Loucy (cell line): ENCODE results near the gene PDZD11.

Experiments used
- H2AFZ ChIP-seq: fragments of 200-600 bp; sonication (generic); 2 replicates; pipeline ENCODE4 v1.6.0; 2016; ENCODE audit warnings: antibody characterized with exemption, mild to moderate bottlenecking, low read length, moderate library complexity
- H3F3A ChIP-seq: fragments of 200-600 bp; 2 replicates; pipeline ENCODE4 v1.6.0; 2016; ENCODE audit warnings: antibody characterized with exemption, low read depth, mild to moderate bottlenecking
- H3K27me3 ChIP-seq: fragments of 200-600 bp; sonication (generic); 2 replicates; pipeline ENCODE4 v1.6.1; 2014; ENCODE audit warnings: low read length, mild to moderate bottlenecking; ENCODE audit not compliant: insufficient read depth, poor library complexity, severe bottlenecking
- H3K36me3 ChIP-seq: fragments of 200-600 bp; sonication (generic); 2 replicates; pipeline ENCODE4 v1.6.1; 2016; ENCODE audit warnings: low read length; ENCODE audit not compliant: insufficient read depth
- H3K4me1 ChIP-seq: fragments of 200-600 bp; sonication (generic); 2 replicates; pipeline ENCODE4 v1.5.1; 2014; ENCODE audit warnings: low read length, mild to moderate bottlenecking; ENCODE audit not compliant: insufficient read depth, poor library complexity, severe bottlenecking
- H3K4me2 ChIP-seq: fragments of 200-600 bp; sonication (generic); 2 replicates; pipeline ENCODE4 v1.6.0; 2014; ENCODE audit warnings: antibody characterized with exemption, low read length, low read depth, mild to moderate bottlenecking; ENCODE audit not compliant: poor library complexity, severe bottlenecking
- H3K4me3 ChIP-seq: fragments of 200-600 bp; sonication (generic); 2 replicates; pipeline ENCODE4 v1.5.1; 2014; ENCODE audit warnings: low read length, mild to moderate bottlenecking, mixed read lengths; ENCODE audit not compliant: poor library complexity, severe bottlenecking
- H3K79me2 ChIP-seq: fragments of 200-600 bp; sonication (generic); 2 replicates; pipeline ENCODE4 v1.6.1; 2014; ENCODE audit warnings: low read length; ENCODE audit not compliant: insufficient read depth
- H3K9ac ChIP-seq: fragments of 200-600 bp; sonication (generic); 2 replicates; pipeline ENCODE4 v1.6.0; 2014; ENCODE audit warnings: mild to moderate bottlenecking, low read depth, low read length, moderate library complexity; ENCODE audit not compliant: poor library complexity, severe bottlenecking
- H3K9me2 ChIP-seq: fragments of 200-600 bp; sonication (generic); replicated peaks from 2 replicates; pipeline ENCODE4 v1.6.1; 2016; ENCODE audit warnings: low read depth, low read length, mixed read lengths
- H3K9me3 ChIP-seq: fragments of 200-600 bp; sonication (generic); 2 replicates; pipeline ENCODE4 v1.6.1; 2014; ENCODE audit warnings: mild to moderate bottlenecking, antibody characterized with exemption, low read length, low read depth; ENCODE audit not compliant: insufficient read depth
- H4K20me1 ChIP-seq: fragments of 200-600 bp; sonication (generic); 2 replicates; pipeline ENCODE4 v1.6.0; 2014; ENCODE audit warnings: antibody characterized with exemption, low read length, mild to moderate bottlenecking; ENCODE audit not compliant: insufficient read depth, poor library complexity, severe bottlenecking
- CTCF ChIP-seq: fragments of 200-600 bp; sonication (generic); conservative IDR thresholded peaks from 2 replicates; pipeline ENCODE4 v1.5.1; 2014; ENCODE audit warnings: mild to moderate bottlenecking, antibody characterized with exemption, low read length
- EZH2phosphoT487 ChIP-seq: fragments of 200-600 bp; IDR thresholded peaks from 2 replicates; pipeline ENCODE4 v1.6.1; 2018; ENCODE audit warnings: antibody characterized with exemption, mild to moderate bottlenecking, moderate library complexity, borderline replicate concordance

Gene PDZD11

DNA sequence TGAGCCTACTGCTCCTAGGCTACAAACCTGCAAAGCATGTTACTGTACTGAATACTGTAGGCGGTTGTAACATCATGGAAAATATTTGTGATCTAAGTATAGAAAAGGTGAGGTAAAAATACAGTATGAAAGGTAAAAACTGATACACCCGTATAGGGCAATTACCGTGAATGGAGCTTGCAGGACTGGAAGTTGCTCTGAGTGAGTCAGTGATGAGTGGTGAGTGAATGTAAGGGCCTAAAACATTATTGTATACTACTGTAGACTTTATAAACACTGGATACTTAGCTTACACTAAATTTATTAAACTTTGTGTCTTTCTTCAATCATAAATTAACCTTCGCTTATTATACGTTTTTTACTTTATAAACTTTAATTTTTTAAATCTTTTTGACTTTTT lies 3.9 kb upstream of the PDZD11 start:
- Histone ChIP-seq H3K9me3 (no peaks in the 10 kb centered on the region), H2AFZ (no peak overlapping the region), H3K79me2 (peaks cover 86% of the 10 kb centered on the region), H3K36me3 (no peaks in the 10 kb centered on the region), H3K9ac (peak overlapping the region; percentile 85), H3K27me3 (no peaks in the 10 kb centered on the region), H3K4me1 (peaks cover 25% of the 10 kb centered on the region), H3K4me3 (peak overlapping the region; percentile 94), H3F3A (no peaks in the 10 kb centered on the region), H3K4me2 (peak overlapping the region; percentile 83), H3K9me2 (no peaks in the 10 kb centered on the region), H4K20me1 (peaks cover 5% of the 10 kb centered on the region)
- TF ChIP-seq CTCF (no peak), EZH2phosphoT487 (no peak)

DNA sequence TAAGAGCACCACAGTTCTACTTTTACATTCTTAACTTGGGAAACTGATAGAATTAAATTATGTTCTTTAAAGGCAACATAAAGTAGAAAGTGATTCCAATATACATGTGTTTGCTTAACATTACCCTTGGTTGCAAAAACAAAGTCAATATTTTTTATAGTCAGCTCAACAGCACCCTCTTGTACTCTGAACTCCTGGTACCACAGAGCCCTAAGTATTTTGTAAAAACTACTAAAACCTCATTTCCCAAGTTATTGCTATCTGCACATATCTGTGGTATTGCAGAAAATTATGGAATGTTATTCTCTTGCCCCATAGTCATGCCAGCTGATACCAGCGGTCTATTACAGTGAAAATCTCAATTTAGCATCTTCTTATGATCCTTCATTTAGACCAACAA lies 3.1 kb upstream of the PDZD11 start:
- TF ChIP-seq CTCF = no peak
- TF ChIP-seq EZH2phosphoT487 = no peak
- Histone ChIP-seq H3K36me3 (no peaks in the 10 kb centered on the region), H3K27me3 (no peaks in the 10 kb centered on the region), H3K4me2 (peak overlapping the region; percentile 83), H3F3A (no peaks in the 10 kb centered on the region), H3K4me1 (peaks cover 25% of the 10 kb centered on the region), H3K79me2 (peaks cover 78% of the 10 kb centered on the region), H3K9me3 (no peaks in the 10 kb centered on the region), H3K9me2 (no peaks in the 10 kb centered on the region), H4K20me1 (peaks cover 5% of the 10 kb centered on the region), H2AFZ (no peak overlapping the region), H3K9ac (peak overlapping the region; percentile 85), H3K4me3 (peak overlapping the region; percentile 94)

GRCh38 chrX:70289168-70289792 lies 447 bp downstream of the PDZD11 start:
- Histone ChIP-seq H3K36me3 (no peaks in the 10 kb centered on the region), H3K9me2 (no peaks in the 10 kb centered on the region), H3K27me3 (no peaks in the 10 kb centered on the region), H3K4me3 (peak overlapping the region; percentile 94), H4K20me1 (no peaks in the 10 kb centered on the region), H3K4me2 (peak overlapping the region; percentile 90), H3K9me3 (no peaks in the 10 kb centered on the region), H2AFZ (peak overlapping the region; percentile 88), H3F3A (no peaks in the 10 kb centered on the region), H3K4me1 (peaks cover 18% of the 10 kb centered on the region), H3K79me2 (peaks cover 47% of the 10 kb centered on the region), H3K9ac (peak overlapping the region; percentile 85)
- TF ChIP-seq EZH2phosphoT487 (no peak), CTCF (no peak)
